NCI-H2196 treated with DMSO at 0.1 percent for 48 hours (cell line): ENCODE measurements around the gene HHAT.
"Not testable (repeated sequence)": the region's sequence is repeated elsewhere in the genome, so short reads cannot be mapped to it uniquely, and the experiment has no call there.

ENCODE experiments used
- DNase-seq: peaks from one replicate; lab custom pipeline; 2025; ENCODE audit not compliant: unreplicated experiment; lab: John Stamatoyannopoulos, UW

Gene HHAT

GRCh38 chr1:210354305-210354704 is 25.6 kb downstream of the HHAT start:
- DNase-seq, result not testable (repeated sequence)

- no peak for DNase-seq
Measured at GRCh38 chr1:210358626-210359025, 29.9 kb downstream of the HHAT start.

- no peak for DNase-seq
Measured at GRCh38 chr1:210359255-210359654, 30.6 kb downstream of the HHAT start.

- no peak for DNase-seq
Measured at GRCh38 chr1:210360852-210361477, 32.3 kb downstream of the HHAT start.

- no peak for DNase-seq
Measured at GRCh38 chr1:210361665-210362064, 33.0 kb downstream of the HHAT start.

- DNase-seq, result no peak
Measured at GRCh38 chr1:210362526-210362925, 33.8 kb downstream of the HHAT start.

- no peak for DNase-seq
Measured at GRCh38 chr1:210363119-210363518, 34.4 kb downstream of the HHAT start.

- DNase-seq, result no peak
Measured at GRCh38 chr1:210364479-210364878, 35.8 kb downstream of the HHAT start.

- DNase-seq, result no peak
Measured at GRCh38 chr1:210366767-210367166, 38.1 kb downstream of the HHAT start.

- no peak for DNase-seq
Measured at GRCh38 chr1:210367566-210367965, 38.9 kb downstream of the HHAT start.

GRCh38 chr1:210369425-210369824 is 40.7 kb downstream of the HHAT start:
- DNase-seq, result no peak

- DNase-seq, result no peak
Measured at GRCh38 chr1:210371916-210372315, 43.2 kb downstream of the HHAT start.

GRCh38 chr1:210372491-210372890 is 43.8 kb downstream of the HHAT start:
- no peak for DNase-seq

GRCh38 chr1:210372931-210373627 is 44.4 kb downstream of the HHAT start:
- no peak for DNase-seq

GRCh38 chr1:210373628-210373877 is 44.9 kb downstream of the HHAT start:
- DNase-seq, result no peak

GRCh38 chr1:210373878-210374599 is 45.3 kb downstream of the HHAT start:
- no peak for DNase-seq

GRCh38 chr1:210374600-210374953 is 45.9 kb downstream of the HHAT start:
- DNase-seq, result no peak

GRCh38 chr1:210376836-210377372 is 48.2 kb downstream of the HHAT start:
- no peak for DNase-seq

GRCh38 chr1:210377731-210378333 is 49.1 kb downstream of the HHAT start:
- no peak for DNase-seq

- DNase-seq, result no peak
Measured at GRCh38 chr1:210378736-210379135, 50.0 kb downstream of the HHAT start.

GRCh38 chr1:210381934-210382333 is 53.2 kb downstream of the HHAT start:
- DNase-seq, result no peak

- no peak for DNase-seq
Measured at GRCh38 chr1:210384625-210385024, 55.9 kb downstream of the HHAT start.
